Right lobe of liver (tissue), 4 donors: ENCODE results near the gene TNFRSF8.

Source experiments
- CTCF ChIP-seq, 4 donors: fragments of 200-600 bp in 3 of 4; fragments of 450-650 bp in 1 of 4; IDR thresholded peaks; one replicate each; pipeline versions ENCODE4 v1.5.1 to v1.8.0; 2016 to 2022; ENCODE audit warnings: antibody characterized with exemption in 4 of 4, mild to moderate bottlenecking in 2 of 4
- POLR2A ChIP-seq: fragments of 450-650 bp; IDR thresholded peaks from one replicate; pipeline ENCODE4 v1.6.1; 2017; ENCODE audit warnings: antibody characterized with exemption, mild to moderate bottlenecking
- donor health status: DM: no; HTN: no; CAD: no.
- donor health status: DM: no; HTN: no; CAD: no.
- donor health status: DM: no; HTN: yes; CAD: no.

- TF ChIP-seq CTCF (IDR thresholded peaks at IDR 0.05) (no peak), POLR2A (no peak)
Measured at GRCh38 chr1:12126781-12127180, 63.7 kb downstream of the TNFRSF8 start.
